Stimulated activated CD8-positive, alpha-beta memory T cell treated with anti-CD3 and anti-CD28 coated beads, Interleukin-4, amount 100 ng/mL, for 48 hours (primary cell): ENCODE data around the gene HOXA5.

Source experiments
- DNase-seq: peaks from one replicate; pipeline ENCODE4 v3.0.0-alpha.2; 2020

Gene HOXA5

DNA sequence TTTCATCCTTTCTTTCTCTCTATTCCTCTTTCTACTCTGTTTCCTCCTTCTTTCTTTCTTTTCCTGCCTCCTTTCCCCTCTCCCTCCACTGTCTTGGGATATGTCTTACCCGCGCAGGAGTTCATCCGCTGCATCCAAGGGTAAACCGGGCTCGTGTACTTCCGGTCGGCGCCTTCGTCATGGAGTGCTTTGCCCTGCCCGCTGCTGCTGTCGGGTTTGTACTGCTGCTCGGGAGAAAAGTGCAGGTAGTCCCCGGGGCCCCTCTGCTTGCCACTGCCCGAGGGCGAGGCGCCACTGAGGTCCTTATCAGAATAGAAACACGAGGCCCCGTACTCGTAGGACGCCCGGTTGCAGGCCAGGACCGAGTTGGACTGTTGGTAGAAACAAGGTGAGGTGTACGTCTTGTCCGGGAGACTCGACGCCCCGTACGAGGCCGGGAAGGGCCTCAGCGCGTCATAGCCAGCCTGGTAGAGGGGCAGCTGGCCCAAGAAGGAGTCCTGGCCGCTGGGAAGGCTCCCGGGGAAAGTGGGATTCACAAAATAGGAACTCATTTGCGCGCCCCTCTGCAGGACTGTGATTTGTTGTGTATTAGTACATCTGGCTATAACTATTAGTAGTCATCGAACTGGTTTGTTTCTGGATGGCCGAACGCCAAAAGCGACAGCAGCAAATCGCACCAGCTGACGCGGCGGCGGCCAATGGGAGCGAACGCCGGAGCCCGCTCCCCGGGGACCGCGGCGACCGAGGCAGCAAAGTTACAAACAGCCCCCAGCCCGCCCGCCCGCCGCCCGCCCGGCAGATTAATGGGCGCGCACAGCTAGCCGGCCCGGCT lies 3.9 kb upstream of the HOXA5 start, which contains the start of gene HOXA6:
HOXA6 (minus strand) TSS at position 576 of the 832 bp plus-strand sequence; CDS start at position 551, 25 bp downstream.
- no peak for DNase-seq

DNA sequence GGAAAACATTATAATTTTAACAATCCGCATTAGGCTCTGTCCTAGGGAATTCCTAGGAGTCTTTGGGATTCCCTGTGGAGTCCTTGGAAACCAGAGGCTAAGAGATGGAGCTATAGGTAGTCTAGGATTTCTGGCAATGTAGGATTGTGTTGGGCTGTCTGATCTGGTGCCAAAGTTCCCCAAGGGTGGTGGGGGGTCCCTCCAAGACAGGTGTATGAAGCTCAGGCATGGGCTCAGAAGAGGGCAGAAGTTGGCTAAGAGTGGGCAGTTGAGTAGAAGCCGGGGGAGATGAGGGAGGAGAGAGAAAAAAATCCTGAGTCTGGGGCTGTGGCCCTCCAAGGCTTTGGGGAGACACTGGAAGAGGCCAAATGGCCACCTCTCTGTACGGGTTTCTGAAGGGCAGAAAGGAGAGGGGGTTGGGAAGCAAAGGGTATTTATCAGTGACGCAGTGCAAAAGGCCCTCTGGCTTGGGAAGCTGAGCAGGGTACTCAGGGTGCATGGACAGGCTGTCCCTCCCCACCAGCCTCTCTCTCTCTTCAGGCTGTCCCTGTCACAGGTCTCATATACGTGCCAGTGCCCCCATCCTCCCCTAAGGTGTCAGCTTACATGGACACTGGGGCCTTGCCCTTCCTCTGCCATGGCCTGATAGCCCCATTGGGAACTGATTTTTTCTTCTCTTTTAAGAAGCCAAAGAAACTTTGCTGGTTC lies 3.2 kb upstream of the HOXA5 start:
- DNase-seq = no peak

DNA sequence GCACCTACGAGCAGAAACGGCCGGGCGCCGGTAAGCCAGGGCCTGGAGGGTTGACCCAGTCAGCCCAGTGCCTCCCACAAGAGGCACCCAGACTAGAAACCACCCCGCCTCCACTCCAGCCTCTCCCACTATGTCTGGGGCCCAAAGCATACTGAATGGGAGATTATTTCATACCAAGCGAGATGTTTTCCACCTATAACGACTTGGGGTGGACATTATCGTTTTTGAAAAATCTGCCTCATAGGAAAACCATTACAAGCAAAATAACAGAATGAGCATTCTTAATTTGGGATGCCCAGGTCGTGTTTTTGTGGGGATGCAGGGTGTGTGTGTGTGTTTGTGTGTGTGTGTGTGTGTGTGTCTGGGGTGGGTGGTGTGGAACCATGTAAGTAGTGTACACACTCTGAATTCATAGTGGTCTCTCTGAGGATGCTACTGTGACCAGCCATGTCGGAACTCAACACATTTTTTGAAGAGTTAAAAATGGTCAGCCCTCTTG lies 2.5 kb upstream of the HOXA5 start:
- no peak for DNase-seq

DNA sequence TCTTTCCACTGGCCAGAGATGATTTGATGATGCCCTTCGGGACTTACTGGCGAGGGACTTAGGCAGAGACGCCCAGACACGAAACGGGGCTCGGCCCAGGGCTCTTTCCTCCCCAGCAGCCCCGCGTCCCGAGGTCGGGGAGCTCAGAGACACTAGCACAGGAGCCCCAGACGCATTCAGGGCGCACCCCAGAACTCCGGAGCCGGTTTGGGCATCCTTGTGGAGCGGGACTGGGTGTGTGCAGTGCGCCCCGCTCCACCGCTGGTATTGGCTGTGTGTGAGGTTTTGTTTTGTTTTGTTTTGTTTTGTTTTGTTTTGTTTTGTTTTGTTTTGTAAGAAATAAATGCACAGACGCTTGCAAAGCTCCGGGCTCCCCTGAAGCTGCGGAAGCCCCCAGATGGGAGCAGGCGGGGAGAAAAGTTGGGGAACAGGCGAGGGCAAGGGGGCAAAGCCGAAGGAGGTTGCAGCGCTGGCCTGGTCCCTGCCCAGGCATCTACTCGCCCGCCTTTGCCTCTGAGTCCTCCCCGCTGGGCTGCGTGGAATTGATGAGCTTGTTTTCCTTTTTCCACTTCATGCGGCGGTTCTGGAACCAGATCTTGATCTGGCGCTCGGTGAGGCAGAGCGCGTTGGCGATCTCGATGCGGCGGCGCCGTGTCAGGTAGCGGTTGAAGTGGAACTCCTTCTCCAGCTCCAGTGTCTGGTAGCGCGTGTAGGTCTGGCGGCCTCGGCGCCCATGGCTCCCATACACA lies 1.9 kb upstream of the HOXA5 start:
- no peak for DNase-seq

DNA sequence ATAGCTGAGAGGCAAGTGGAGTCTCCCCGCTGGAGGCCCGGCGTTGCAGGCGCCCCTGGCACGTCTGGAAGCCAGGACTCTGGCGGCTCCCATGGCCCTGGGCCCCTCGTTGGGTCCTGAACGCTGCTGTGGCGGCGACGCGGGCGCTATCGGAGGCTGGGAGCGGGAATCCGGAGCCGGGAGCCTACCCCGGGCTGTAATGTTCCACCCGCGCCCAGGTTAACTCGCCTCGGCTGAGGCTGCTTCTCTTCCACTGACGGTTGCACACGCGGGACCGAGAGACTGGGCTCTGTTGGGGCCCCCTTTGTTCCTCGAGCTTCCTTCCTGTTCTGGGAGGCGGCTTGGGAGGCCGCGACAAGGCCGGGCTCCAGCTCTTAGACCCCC lies 1.3 kb upstream of the HOXA5 start:
- no peak for DNase-seq

DNA sequence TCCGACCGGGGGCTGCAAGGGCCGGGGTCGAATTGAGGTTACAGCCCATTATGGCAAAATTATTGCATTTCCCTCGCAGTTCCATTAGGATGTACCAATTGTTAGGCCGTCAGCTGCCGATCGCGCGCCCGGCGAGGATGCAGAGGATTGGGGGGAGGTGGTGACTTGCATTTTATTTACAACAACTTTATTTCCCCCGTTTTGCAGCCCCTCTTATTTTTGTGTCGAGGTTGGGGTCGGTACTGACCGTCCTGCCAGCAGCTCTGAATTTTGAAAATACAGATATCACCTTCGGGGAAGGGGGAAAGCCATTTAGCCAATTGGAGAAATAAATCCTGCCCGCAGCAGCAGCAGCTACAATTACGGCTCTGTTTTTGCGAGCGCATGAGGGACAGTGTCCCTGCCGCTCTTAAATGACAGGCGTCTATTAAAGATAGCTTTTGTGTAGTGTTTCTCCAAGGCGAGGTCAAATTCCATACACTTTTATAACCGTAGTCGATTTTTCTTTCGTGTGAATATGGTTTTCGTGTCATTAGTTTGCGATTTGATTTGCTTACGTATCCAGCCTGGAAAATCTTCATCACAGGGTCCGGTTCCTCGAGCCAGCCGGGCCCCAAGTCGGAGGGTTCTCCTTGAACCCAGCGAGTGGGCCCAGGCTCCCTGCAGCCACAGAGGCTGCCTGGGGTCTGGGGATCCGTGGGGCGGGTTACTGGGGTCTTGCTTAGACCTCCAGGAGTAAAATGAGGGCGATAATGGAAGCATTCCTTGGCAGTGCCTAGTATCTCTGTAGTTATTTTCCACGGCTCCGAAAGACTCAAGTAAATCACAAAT lies 684 bp upstream of the HOXA5 start:
- DNase-seq = no peak

DNA sequence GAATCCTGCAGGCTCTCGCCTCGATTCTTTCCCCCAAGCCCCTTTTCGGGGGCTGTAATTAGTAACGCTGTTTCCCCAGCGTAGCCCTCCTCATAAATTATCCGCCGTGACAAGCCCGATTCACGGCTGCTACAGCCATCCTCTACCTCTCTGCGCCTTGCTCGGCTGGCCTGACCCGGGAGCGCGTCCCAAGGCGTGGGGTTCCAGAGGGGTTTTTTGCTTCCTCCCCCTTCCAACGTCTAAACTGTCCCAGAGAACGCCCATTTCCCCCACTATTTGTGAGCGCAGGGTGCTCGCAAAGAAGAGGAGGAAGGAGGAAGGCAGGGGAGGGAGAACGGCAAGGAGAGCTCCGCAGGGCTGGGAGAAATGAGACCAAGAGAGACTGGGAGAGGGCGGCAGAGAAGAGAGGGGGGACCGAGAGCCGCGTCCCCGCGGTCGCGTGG lies 880 bp downstream of the HOXA5 start:
- no peak for DNase-seq

DNA sequence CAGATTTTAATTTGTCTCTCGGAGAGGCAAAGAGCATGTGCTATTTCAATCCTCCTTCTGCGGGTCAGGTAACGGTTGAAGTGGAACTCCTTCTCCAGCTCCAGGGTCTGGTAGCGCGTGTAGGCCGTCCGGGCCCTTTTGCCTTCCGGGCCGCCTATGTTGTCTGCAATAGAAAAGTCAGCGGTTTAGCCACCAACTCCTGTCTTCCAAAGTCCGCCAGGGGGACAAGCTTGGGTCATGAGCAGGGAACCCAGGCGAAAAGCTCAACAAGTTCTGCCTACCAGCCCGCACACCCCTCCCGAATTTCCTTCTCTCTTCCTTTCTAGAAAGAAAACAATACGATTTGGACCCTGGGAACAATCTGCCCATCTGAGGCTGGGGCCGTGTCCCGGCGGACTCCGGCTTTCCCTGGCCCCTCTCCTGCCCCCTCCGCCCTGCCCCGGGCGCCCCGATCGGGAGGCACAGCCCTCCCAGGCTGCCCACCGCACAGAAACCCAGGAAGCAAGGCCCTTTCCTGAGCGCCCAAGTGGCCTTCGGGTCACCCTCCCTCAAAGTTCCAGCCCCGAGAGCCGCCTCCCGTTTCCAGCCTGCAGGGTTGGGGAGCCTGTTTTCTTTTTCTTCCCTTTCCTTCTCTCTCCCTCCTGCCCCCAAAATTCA lies 1.4 kb downstream of the HOXA5 start:
- no peak for DNase-seq

DNA sequence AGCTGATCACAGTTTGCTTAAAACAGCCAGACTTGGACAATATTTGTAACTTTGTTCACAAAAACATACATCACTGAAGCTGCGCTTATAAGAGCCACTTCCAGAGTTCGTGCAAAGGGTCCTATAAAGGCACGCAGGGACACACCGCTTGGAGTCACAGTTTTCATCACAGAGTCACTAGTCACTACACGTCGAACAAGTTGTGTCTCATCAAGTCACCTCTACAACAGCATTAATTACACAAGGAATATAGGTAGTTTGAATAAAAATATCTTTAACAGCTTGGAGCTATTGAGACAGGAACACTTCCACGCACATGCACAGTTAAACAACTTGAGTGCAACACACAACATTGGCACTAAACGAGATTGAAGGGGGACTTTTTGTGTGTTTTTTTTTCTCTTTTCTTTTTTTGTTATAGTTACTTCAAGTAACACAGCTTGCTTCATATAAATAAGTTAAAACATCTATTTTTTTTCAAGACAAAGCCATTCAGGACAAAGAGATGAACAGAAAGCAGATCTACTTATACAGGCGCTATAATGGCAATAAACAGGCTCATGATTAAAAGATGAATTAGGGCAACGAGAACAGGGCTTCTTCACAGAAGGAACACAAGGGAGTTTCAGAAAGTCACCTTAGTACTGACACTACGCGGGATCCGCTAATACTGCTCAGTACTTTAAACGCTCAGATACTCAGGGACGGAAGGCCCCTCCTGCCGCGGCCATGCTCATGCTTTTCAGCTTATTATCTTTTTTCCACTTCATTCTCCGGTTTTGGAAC lies 2.2 kb downstream of the HOXA5 start:
- no peak for DNase-seq

DNA sequence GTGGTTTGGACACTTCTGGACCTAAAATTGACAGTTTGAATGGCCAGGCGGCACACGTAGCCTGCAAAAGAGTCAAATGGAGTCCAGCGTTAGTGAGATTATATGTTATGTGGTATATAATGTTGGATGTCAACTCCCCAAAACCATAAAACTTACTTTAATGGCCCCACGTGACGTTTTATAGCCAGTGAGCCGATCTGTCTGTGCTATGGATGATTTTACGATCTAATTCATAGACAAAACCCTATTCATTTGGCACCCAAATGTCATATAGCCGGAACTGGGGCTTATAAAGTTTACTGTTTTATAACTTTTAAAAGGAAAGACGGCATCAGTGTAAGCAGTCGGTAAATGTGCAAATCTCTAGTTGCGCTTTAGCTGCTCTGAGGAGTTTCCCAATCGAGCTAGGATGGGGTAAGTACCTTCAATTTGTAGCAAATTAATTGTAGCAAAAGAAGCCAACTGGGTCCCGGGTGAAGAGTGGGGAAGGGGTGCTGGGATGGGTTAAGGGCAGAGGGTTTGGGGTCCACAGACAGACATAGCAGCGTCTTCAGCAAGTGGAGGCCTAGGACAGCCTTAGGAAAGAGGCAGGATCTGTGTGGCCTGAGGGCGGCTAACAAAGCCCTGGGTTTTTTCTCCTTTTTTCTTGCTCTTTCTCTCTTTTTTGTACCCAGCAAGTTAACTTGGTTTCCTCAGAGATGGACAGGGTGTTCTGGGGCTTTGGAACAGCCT lies 3.2 kb downstream of the HOXA5 start:
- no peak for DNase-seq

DNA sequence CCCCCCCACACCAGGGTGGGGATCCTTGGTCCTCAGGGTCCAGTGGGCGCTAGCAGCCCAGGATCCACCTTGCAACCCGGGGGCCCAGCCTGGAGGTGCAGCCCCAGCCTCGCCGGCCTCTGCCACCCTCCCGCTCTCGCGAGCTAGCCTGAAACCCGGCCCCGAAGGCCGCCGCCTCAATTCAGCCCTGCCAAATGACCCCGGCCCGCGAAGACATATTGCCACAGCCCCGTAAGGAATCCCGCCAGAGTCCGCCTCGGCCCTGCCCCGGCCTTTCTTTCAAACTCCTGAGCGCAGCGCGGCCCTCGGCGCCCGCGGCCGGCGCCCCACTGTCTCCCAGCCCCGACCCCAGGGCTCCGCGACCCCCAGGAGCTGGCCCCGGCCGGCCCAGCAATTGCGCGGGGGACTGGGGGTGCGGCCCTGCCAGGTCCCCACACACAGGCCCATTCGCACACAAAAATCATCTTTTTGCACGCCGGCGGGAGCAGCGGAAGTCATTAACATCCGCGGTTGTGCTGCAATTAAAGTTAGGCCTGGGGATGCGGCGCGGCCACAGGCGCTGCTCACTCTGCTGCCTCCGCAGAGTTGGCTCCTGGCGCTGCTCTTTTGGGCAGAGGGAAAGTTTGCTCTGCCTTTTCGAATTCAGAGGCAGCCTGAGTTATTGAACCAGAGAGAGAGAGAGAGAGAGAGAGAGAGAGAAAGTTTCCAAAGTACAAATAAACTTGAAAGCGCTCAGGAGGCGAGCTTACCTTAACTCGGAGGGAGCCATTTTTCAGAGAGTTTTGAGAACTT lies 4.0 kb downstream of the HOXA5 start:
- no peak for DNase-seq

DNA sequence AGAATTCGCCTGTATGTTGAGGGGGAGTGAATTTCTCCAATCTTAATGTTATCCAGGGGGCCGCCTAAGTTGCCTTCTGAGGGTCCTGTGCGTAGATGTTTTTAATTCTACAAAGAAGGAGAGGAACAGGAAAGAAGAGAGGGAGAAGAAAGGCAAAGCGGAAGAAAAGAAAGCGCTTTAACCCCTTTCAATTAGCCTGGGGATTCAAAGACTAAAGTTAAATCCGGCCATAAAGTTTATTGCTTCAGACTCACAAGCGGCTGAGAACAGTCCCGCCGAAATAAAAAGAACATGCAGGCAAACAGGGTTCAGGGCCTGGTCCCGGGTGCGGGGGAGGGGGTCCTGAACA lies 4.5 kb downstream of the HOXA5 start:
- no peak for DNase-seq

DNA sequence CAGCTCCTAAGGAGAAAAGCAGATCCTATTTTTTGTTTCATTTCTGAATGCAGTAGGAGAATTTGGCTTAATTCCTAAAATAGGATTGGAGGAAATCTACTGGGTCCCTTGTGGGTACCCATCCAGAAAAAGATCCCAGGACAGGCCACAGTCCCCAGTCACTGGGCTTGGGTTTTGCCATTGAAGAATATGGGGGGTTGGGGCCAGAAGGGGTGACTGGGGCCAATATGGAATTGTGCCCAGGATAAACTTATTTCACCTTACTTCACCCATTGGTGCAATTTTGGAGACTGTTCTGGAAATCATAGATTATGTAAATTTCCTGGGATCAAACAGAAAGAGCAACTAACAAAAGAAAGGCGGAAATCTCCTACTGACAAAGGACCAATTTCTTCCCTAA lies 5.0 kb downstream of the HOXA5 start:
- no peak for DNase-seq

DNA sequence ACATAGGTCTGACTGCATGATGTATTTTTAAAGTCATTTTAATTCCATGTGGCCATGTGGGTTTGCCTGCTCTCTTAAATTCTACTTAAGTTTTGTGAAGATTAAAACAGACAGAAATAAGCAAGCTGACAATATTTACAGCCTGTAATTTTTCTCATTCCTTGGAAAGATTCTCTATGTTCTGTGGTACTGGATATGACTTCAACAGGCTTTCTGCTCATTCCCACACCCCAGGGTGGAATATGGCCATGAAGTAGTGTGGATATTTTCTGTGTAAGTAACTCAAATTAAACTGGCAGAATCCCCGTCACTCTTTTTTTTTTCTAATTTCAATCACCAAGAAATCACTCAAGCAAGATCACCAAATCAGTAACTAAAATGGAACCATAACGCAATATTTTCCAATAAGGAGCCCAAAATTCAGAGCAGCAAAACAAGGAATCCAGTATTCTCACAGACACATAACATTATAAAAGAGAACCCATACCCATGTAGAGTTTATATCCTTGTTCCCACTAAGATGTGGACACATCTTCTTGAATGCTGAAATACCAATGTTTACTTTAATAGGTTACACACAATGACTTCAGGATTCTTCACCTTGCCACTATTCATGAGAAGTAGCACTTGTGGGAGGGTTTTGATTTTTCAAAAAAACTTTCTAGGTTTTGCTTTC lies 5.7 kb downstream of the HOXA5 start:
- DNase-seq = no peak

DNA sequence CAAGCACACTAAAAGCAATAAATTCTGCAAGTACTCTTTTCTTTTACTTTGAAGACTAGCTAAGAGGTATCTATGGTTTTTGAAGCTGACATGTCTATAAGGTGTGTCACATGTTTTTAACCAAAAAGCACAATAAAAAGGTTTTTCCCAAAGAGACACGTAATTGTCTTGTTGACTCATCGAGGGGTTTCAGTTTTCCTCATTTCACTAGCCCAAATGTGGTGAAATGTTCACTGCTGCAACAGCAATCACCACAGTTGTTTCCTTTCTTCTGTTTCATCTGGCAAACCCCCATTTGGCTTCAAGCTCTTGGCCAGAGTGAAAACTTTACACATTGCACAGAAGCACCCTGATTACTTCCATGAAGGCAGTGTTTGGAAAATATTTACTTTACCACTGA lies 9.1 kb downstream of the HOXA5 start:
- DNase-seq = no peak

DNA sequence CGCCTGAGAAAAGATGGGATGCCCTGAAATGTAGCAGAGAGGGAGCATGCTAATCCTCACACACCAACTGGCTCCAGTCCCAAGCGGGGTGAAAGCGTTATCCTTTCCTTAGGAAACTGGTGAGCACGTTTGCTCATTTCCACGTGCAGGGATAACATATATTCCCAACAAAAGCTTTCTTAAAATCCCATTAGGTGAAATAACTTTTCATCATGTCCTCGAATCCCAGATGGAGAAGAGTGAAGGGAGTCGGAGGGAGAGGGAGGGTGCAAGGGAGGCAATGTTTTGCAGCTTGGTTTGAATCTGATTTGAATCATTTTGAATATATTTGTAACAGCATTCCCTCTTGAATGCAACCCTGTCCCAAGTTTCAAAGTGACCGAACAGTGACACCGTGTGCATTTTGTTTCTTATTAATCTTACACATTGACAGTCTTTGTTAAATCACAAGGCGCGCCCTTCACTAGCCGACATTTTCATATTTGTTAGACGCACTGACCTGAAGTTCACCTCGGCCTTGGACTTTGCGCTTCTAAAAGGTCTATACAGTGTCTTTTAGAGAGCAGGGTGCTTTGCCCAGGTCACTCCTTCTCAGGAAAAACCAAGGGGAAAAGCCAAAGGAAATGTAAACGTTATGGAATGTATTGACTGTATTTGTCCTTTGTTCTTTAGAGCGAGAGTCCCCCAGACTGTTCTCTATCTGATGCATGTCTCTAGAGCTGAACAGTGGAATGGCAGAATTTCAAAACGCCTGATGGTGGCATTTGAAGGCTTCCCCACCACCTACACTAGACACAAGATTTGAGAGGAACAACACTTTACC lies 9.9 kb downstream of the HOXA5 start:
- no peak for DNase-seq

DNA sequence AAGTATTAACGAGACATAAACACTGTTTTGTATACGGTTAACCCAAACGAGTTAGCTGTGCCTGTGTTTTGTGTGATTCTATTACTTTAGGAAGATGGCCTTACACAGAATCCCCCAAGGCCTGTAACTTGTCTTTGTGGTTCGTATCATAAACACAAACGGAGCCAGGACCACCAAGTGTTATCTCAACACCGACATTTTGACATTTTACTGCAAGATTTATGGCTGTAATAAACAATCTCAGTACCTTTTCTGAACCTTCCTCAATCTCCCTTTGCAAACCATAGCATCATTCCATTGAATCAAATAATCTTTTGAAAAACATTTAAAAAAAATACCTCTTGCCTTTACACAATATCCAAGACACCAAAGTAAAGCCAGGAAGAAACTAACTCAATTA lies 10.5 kb downstream of the HOXA5 start:
- DNase-seq = no peak

DNA sequence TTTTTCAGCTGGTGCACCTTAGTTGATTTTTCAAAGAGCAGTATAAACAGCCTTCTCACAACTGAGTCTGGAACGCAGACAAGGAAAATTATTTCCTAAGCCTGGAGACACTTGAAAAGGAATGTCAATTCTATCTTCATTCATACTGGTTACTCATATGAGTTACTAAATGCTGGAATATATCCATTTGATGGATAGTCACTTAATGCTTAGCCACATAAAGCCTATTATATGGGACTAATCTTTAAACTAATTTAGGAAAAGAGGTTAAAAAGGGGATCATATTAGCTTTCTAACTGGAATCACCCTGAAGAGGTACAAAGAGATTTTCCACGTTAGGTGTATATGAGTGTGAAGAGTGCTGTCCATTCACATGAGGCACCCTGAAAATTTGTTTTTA lies 11.3 kb downstream of the HOXA5 start:
- no peak for DNase-seq
